ENCODE measurements around the gene KRT34. TPM values are rescaled to one million over a fixed set of nuclear protein-coding genes. Genes with fewer than 3 reads are reported as not detected.
"Not testable (repeated sequence)": the region's sequence is repeated elsewhere in the genome, so short reads cannot be mapped to it uniquely, and the experiment has no call there.

Gene KRT34
- total RNA-seq, 5 donors from 2014 or later (not counting 1 experiment from before 2014, with no cell fraction given), result not detected

DNA sequence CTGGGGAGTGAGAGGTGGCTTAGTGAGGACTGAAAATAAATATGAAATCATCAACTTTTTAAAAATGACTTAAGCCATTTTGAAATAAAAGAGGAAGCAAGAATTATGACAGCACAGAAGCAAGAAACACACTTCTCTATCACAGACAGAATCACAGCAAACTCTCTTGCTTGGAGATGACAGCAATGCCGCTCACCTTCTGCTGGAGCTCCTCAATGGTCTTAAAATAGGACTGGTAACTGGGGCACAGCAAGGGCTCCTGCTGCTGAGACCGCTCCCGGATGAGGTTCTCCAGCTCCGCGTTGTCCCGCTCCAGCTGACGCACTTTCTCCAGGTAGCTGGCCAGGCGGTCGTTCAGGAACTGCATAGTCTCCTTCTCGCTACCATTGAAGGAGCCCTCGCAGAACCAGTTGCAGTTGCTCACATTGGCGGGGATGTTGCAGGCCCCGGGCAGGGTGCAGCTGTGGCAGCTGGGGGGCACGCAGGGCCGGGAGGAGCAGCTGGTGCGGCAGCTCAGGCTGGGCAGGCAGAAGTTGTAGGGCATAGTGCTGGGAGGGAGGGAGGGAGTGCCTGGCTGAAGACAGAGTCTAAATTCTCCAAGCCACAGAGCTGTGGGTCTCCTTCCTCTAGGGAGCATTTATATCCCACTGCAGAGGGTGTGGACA, 15.0 kb upstream of the KRT34 start, which contains the start of gene KRT31:
Gene KRT31 (minus strand): TSS at position 613 of the 665 bp plus-strand sequence. CDS start 69 bp downstream, at position 544.
- CTCF ChIA-PET, result no interaction called here
- no peaks in the 10 kb centered on the region for H3K36me3 ChIP-seq (ENCODE audit: control insufficient read depth in 2 of 2, extremely low read depth in 1 of 2, insufficient read depth in 1 of 2, low read length in 1 of 2)
- peaks cover under 1 to 12% (median 3%) of the 10 kb centered on the region in 3 donors for H3K4me1 Mint-ChIP-seq
- H3K27ac ChIP-seq (ENCODE audit: low read length), result no peak within 1 kb of the TSS
- H3K27ac Mint-ChIP-seq, result no peak within 1 kb of the TSS
- H3K9me3 ChIP-seq, result no peaks in the 10 kb centered on the region
- POLR2A ChIA-PET, result no interaction called here
- H3K27me3 ChIP-seq (replicated peaks in 1 of 2; ENCODE audit: control insufficient read depth in 2 of 2, extremely low read depth in 1 of 2, insufficient read depth in 2 of 2, low read length in 1 of 2), result peaks cover 0 to 4% of the 10 kb centered on the region in 2 experiments
- WGBS (ENCODE audit: insufficient coverage), result 92% methylated on average over 10 of the region's 16 CpGs
- no peaks in the 10 kb centered on the region for H3K4me1 ChIP-seq (ENCODE audit: control insufficient read depth in 1 of 2, extremely low read depth in 1 of 2, insufficient read depth in 2 of 2, low read length in 2 of 2)
- no peak within 1 kb of the TSS for H3K4me3 Mint-ChIP-seq
- H3K27me3 Mint-ChIP-seq, result peaks cover 3 to 4% of the 10 kb centered on the region in 2 donors
- no peak for ATAC-seq (replicated peaks in 1 of 4)
- no peak within 1 kb of the TSS for H3K4me3 ChIP-seq (ENCODE audit: control insufficient read depth in 1 of 2, extremely low read depth in 1 of 2, low read length in 1 of 2)
- DNase-seq, result no peak
- no peaks in the 10 kb centered on the region for H3K36me3 Mint-ChIP-seq
- no peaks in the 10 kb centered on the region for H3K9me3 Mint-ChIP-seq

DNA sequence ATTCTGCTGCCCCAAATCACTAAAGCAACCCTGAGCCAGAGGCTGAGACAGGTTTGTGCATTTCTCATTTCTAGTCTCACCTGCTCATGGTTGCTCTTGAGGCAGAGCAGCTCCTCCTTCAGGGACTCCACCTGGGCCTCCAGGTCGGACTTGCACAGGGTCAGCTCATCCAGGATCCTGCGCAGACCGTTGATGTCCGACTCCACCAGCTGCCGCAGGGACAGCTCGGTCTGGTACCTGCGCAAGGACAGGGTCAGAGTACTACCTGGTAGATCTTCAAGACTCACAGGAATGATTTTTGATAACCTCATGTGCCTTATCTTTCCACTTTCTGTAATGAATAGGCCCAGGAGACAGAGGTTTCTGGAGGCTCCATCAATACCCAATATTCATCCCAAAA, 14.2 kb upstream of the KRT34 start:
- Histone ChIP-seq H3K4me1 (ENCODE audit: control insufficient read depth in 1 of 2, extremely low read depth in 1 of 2, insufficient read depth in 2 of 2, low read length in 2 of 2) (no peaks in the 10 kb centered on the region), H3K27me3 (replicated peaks in 1 of 2; ENCODE audit: control insufficient read depth in 2 of 2, extremely low read depth in 1 of 2, insufficient read depth in 2 of 2, low read length in 1 of 2) (peaks cover 0 to 4% of the 10 kb centered on the region in 2 experiments), H3K27ac (ENCODE audit: low read length) (no peak overlapping the region), H3K4me3 (ENCODE audit: control insufficient read depth in 1 of 2, extremely low read depth in 1 of 2, low read length in 1 of 2) (no peak overlapping the region), H3K9me3 (no peaks in the 10 kb centered on the region), H3K36me3 (ENCODE audit: control insufficient read depth in 2 of 2, extremely low read depth in 1 of 2, insufficient read depth in 1 of 2, low read length in 1 of 2) (no peaks in the 10 kb centered on the region)
- Mint-ChIP-seq H3K36me3 (no peaks in the 10 kb centered on the region), H3K4me1 (peaks cover 0 to 10% (median 1%) of the 10 kb centered on the region in 3 donors), H3K9me3 (no peaks in the 10 kb centered on the region), H3K27ac (no peak overlapping the region), H3K27me3 (peaks cover 5 to 6% of the 10 kb centered on the region in 2 donors), H3K4me3 (no peak overlapping the region)
- WGBS (ENCODE audit: insufficient coverage), result 83% methylated on average over 3 of the region's 7 CpGs
- ATAC-seq (replicated peaks in 1 of 4) (no peak), DNase-seq (no peak)
- POLR2A ChIA-PET, result interaction anchor here in 1 of 2 donors (0.6 kb wide), 1 partner anchor 357 kb away, joined by 6 read pairs; no protein-coding TSS in a partner anchor
- CTCF ChIA-PET, result interaction anchor here in 1 of 2 donors (0.5 kb wide), 1 partner anchor 297 kb away, joined by 4 read pairs; no protein-coding TSS in a partner anchor

GRCh38 chr17:41395611-41396010, 13.5 kb upstream of the KRT34 start:
- CTCF ChIA-PET, result no interaction called here
- Histone ChIP-seq H3K27me3 (replicated peaks in 1 of 2; ENCODE audit: control insufficient read depth in 2 of 2, extremely low read depth in 1 of 2, insufficient read depth in 2 of 2, low read length in 1 of 2) (peaks cover 0 to 4% of the 10 kb centered on the region in 2 experiments), H3K27ac (ENCODE audit: low read length) (no peak overlapping the region), H3K4me3 (ENCODE audit: control insufficient read depth in 1 of 2, extremely low read depth in 1 of 2, low read length in 1 of 2) (no peak overlapping the region), H3K9me3 (no peaks in the 10 kb centered on the region), H3K4me1 (ENCODE audit: control insufficient read depth in 1 of 2, extremely low read depth in 1 of 2, insufficient read depth in 2 of 2, low read length in 2 of 2) (no peaks in the 10 kb centered on the region), H3K36me3 (ENCODE audit: control insufficient read depth in 2 of 2, extremely low read depth in 1 of 2, insufficient read depth in 1 of 2, low read length in 1 of 2) (no peaks in the 10 kb centered on the region)
- Mint-ChIP-seq H3K27ac (no peak overlapping the region), H3K27me3 (peaks cover 5 to 8% of the 10 kb centered on the region in 2 donors), H3K36me3 (no peaks in the 10 kb centered on the region), H3K9me3 (no peaks in the 10 kb centered on the region), H3K4me3 (no peak overlapping the region), H3K4me1 (peaks cover 0 to 10% (median 1%) of the 10 kb centered on the region in 3 donors)
- DNase-seq (no peak), ATAC-seq (replicated peaks in 1 of 4) (no peak)
- POLR2A ChIA-PET, result interaction anchor here in 1 of 2 donors (0.6 kb wide), 1 partner anchor 358 kb away, joined by 6 read pairs; no protein-coding TSS in a partner anchor
- WGBS (ENCODE audit: insufficient coverage), result no CpG with 5 or more reads among the region's 1 CpG

- not testable (repeated sequence) for ATAC-seq (replicated peaks in 1 of 4)
- whole genome bisulfite sequencing (ENCODE audit: insufficient coverage), result 92% methylated on average over 2 of the region's 12 CpGs
Measured at GRCh38 chr17:41395044-41395443, 12.9 kb upstream of the KRT34 start.

GRCh38 chr17:41394254-41394996, 12.3 kb upstream of the KRT34 start:
- Histone ChIP-seq H3K4me3 (ENCODE audit: control insufficient read depth in 1 of 2, extremely low read depth in 1 of 2, low read length in 1 of 2) (no peak overlapping the region), H3K27ac (ENCODE audit: low read length) (no peak overlapping the region), H3K4me1 (ENCODE audit: control insufficient read depth in 1 of 2, extremely low read depth in 1 of 2, insufficient read depth in 2 of 2, low read length in 2 of 2) (no peaks in the 10 kb centered on the region), H3K27me3 (replicated peaks in 1 of 2; ENCODE audit: control insufficient read depth in 2 of 2, extremely low read depth in 1 of 2, insufficient read depth in 2 of 2, low read length in 1 of 2) (peaks cover 0 to 2% of the 10 kb centered on the region in 2 experiments), H3K36me3 (ENCODE audit: control insufficient read depth in 2 of 2, extremely low read depth in 1 of 2, insufficient read depth in 1 of 2, low read length in 1 of 2) (no peaks in the 10 kb centered on the region), H3K9me3 (no peaks in the 10 kb centered on the region)
- CTCF ChIA-PET, result no interaction called here
- Mint-ChIP-seq H3K4me1 (peaks cover 0 to 6% (median 1%) of the 10 kb centered on the region in 3 donors), H3K27me3 (peaks cover 5 to 11% of the 10 kb centered on the region in 2 donors), H3K9me3 (no peaks in the 10 kb centered on the region), H3K36me3 (no peaks in the 10 kb centered on the region), H3K27ac (no peak overlapping the region), H3K4me3 (no peak overlapping the region)
- no peak for ATAC-seq (replicated peaks in 1 of 4)
- WGBS (ENCODE audit: insufficient coverage), result 96% methylated on average over 10 of the region's 10 CpGs
- POLR2A ChIA-PET, result no interaction called here
- no peak for DNase-seq

More at GRCh38 chr17:41395044-41395443, 12.9 kb upstream of the KRT34 start:
- H3K27me3 ChIP-seq (replicated peaks in 1 of 2; ENCODE audit: control insufficient read depth in 2 of 2, extremely low read depth in 1 of 2, insufficient read depth in 2 of 2, low read length in 1 of 2); H3K9me3 ChIP-seq; H3K36me3 Mint-ChIP-seq; H3K4me1 ChIP-seq (ENCODE audit: control insufficient read depth in 1 of 2, extremely low read depth in 1 of 2, insufficient read depth in 2 of 2, low read length in 2 of 2); DNase-seq; H3K4me3 ChIP-seq (ENCODE audit: control insufficient read depth in 1 of 2, extremely low read depth in 1 of 2, low read length in 1 of 2); CTCF ChIA-PET; H3K36me3 ChIP-seq (ENCODE audit: control insufficient read depth in 2 of 2, extremely low read depth in 1 of 2, insufficient read depth in 1 of 2, low read length in 1 of 2); H3K4me1 Mint-ChIP-seq; H3K4me3 Mint-ChIP-seq; POLR2A ChIA-PET; H3K9me3 Mint-ChIP-seq; H3K27ac Mint-ChIP-seq; H3K27ac ChIP-seq (ENCODE audit: low read length): not testable (repeated sequence)
- peaks cover 5 to 11% of the 10 kb centered on the region in 2 donors for H3K27me3 Mint-ChIP-seq

- H3K27ac Mint-ChIP-seq, result no peak overlapping the region
- no peak overlapping the region for H3K4me3 Mint-ChIP-seq
- H3K27me3 ChIP-seq (replicated peaks in 1 of 2; ENCODE audit: control insufficient read depth in 2 of 2, extremely low read depth in 1 of 2, insufficient read depth in 2 of 2, low read length in 1 of 2), result no peaks in the 10 kb centered on the region
- no peaks in the 10 kb centered on the region for H3K9me3 ChIP-seq
- H3K27ac ChIP-seq (ENCODE audit: low read length), result no peak overlapping the region
- WGBS (ENCODE audit: insufficient coverage), result 82% methylated on average over 5 of the region's 10 CpGs
- POLR2A ChIA-PET, result no interaction called here
- H3K36me3 ChIP-seq (ENCODE audit: control insufficient read depth in 2 of 2, extremely low read depth in 1 of 2, insufficient read depth in 1 of 2, low read length in 1 of 2), result no peaks in the 10 kb centered on the region
- no peaks in the 10 kb centered on the region for H3K4me1 ChIP-seq (ENCODE audit: control insufficient read depth in 1 of 2, extremely low read depth in 1 of 2, insufficient read depth in 2 of 2, low read length in 2 of 2)
- ATAC-seq (replicated peaks in 1 of 4), result no peak
- H3K4me3 ChIP-seq (ENCODE audit: control insufficient read depth in 1 of 2, extremely low read depth in 1 of 2, low read length in 1 of 2), result no peak overlapping the region
- DNase-seq, result no peak
- H3K4me1 Mint-ChIP-seq, result peaks cover 0 to 3% (median 1%) of the 10 kb centered on the region in 3 donors
- CTCF ChIA-PET, result no interaction called here
- H3K9me3 Mint-ChIP-seq, result no peaks in the 10 kb centered on the region
- H3K36me3 Mint-ChIP-seq, result no peaks in the 10 kb centered on the region
- peaks cover 5 to 11% of the 10 kb centered on the region in 2 donors for H3K27me3 Mint-ChIP-seq
Measured at GRCh38 chr17:41393826-41394225, 11.7 kb upstream of the KRT34 start.

Data from T-cell (primary cell).